AG09309 (cell line): ENCODE measurements around the gene LCE3D.

Source experiments
- DNase-seq: peaks from one replicate; pipeline ENCODE4 v3.0.0-alpha.2; 2010; ENCODE audit warnings: low read depth
- H3K4me3 ChIP-seq: 2 replicates; pipeline ENCODE4 v1.5.1; 2011; ENCODE audit warnings: mild to moderate bottlenecking, low read depth, low read length, moderate library complexity; ENCODE audit not compliant: control insufficient read depth
- TF ChIP-seq, protein P1 (sequence below): IDR thresholded peaks from 2 replicates; pipeline ENCODE4 v1.5.1; 2011; ENCODE audit warnings: mild to moderate bottlenecking, low read depth, low read length, inconsistent platforms; ENCODE audit not compliant: insufficient read depth, control insufficient read depth; ENCODE audit errors: missing control alignments

Gene LCE3D

DNA sequence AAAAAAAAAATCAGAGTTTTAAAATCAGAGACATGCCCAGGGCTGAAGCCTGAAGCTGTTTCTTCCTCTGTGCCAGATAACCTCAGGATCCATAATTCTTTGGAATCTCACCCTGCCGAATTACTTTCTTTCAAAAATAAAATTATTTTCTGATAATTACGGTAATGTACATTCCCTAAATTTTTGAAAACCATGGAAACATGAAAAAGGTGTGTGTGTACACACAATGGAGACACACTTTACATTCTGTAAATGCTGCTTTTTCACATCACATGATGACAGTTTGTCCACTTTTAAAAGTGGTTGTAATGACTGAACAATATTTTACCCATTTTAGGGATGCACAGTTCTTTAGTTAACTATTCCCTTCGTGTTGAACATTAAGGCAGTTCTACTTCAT, 44.5 kb downstream of the LCE3D start:
- TF ChIP-seq, protein P1, sequence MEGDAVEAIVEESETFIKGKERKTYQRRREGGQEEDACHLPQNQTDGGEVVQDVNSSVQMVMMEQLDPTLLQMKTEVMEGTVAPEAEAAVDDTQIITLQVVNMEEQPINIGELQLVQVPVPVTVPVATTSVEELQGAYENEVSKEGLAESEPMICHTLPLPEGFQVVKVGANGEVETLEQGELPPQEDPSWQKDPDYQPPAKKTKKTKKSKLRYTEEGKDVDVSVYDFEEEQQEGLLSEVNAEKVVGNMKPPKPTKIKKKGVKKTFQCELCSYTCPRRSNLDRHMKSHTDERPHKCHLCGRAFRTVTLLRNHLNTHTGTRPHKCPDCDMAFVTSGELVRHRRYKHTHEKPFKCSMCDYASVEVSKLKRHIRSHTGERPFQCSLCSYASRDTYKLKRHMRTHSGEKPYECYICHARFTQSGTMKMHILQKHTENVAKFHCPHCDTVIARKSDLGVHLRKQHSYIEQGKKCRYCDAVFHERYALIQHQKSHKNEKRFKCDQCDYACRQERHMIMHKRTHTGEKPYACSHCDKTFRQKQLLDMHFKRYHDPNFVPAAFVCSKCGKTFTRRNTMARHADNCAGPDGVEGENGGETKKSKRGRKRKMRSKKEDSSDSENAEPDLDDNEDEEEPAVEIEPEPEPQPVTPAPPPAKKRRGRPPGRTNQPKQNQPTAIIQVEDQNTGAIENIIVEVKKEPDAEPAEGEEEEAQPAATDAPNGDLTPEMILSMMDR: no peak
- H3K4me3 ChIP-seq: no peak overlapping the region

DNA sequence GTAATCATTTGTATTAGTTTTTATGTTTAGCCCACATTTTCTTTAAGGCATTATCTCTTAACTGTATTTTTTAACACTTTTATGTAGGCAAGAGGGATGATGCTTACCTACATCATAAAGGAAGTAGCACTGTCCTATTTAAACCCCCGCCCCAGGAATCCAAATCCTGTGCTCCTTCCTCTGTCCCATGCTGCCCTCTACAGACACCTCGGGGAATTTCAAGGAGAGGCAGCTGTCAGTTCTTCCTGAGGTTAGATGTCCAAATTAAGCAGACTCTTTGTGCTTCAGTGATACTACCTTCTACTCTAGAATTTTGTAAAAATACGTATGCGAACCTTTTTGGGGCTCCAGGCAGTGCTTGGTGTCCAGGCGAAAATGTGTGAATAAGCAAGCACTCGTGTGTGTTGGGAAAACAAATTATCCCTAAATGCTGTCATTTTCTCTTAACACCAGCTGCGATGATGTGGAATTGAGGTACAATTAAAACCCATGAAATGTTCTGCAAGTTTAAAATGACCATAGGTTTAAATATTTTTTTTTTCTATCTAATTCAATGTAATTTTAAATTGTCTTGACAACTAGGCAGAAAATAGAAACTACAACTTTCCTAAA, 46.9 kb downstream of the LCE3D start:
- no peak overlapping the region for H3K4me3 ChIP-seq

More for the DNA sequence above, 44.5 kb downstream of the LCE3D start:
- DNase-seq: no peak

More for the DNA sequence above, 46.9 kb downstream of the LCE3D start:
- TF ChIP-seq, protein P1: peak; percentile 61
- DNase-seq: no peak
